B cell (primary cell): ENCODE data around the gene LGI2. TPM values are rescaled to one million over a fixed set of nuclear protein-coding genes. Genes with fewer than 3 reads are reported as not detected.

ENCODE experiments used
- ATAC-seq: fragments of 200-7000 bp; cut with Tn5 transposase; one replicate; pipeline ENCODE4 v1.10.0; 2021; ENCODE audit warnings: low read depth, mild to moderate bottlenecking, moderate number of reproducible peaks, moderate library complexity
- CTCF ChIA-PET: fragments of 350-600 bp; sonication (Branson Sonifier 250); formaldehyde crosslinking; loops from one replicate; lab custom pipeline; 2021; ENCODE audit warnings: antibody characterized with exemption, inconsistent platforms; lab: Charles Lee
- POLR2A ChIA-PET: fragments of 350-600 bp; sonication (Branson Sonifier 250); formaldehyde crosslinking; loops from one replicate; lab custom pipeline; 2021; ENCODE audit warnings: antibody characterized with exemption; lab: Charles Lee
- DNase-seq: peaks from one replicate; pipeline ENCODE4 v3.0.0; 2013
- H2AFZ ChIP-seq: 2 replicates; pipeline ENCODE4 v1.6.1; 2012; ENCODE audit warnings: mild to moderate bottlenecking, low read depth, low read length; ENCODE audit not compliant: insufficient read depth, poor library complexity, severe bottlenecking
- H3K27ac ChIP-seq, 2 donors: 1 replicate in 1 of 2; 2 replicates in 1 of 2; pipeline ENCODE4 v1.5.1; 2012 to 2013; ENCODE audit warnings: low read length in 2 of 2, mild to moderate bottlenecking in 2 of 2, moderate library complexity in 1 of 2
- H3K27me3 ChIP-seq, 4 experiments: fragments of 200-600 bp in 1 of 4; sonication (generic) in 1 of 4; replicated peaks in 1 of 4; 1 replicate in 2 of 4; 2 replicates in 2 of 4; pipeline versions ENCODE4 v1.6.1 to v1.7.0; 2013 to 2016; ENCODE audit warnings: low read length in 3 of 4, mild to moderate bottlenecking in 2 of 4, mixed read lengths in 1 of 4, moderate library complexity in 1 of 4; ENCODE audit not compliant: insufficient read depth in 4 of 4, control insufficient read depth in 3 of 4; ENCODE audit errors: control extremely low read depth in 1 of 4
- H3K36me3 ChIP-seq, 2 experiments: replicated peaks in 1 of 2; 1 replicate in 1 of 2; 2 replicates in 1 of 2; pipeline versions ENCODE4 v1.6.1 to v1.7.1; 2013; ENCODE audit warnings: low read length in 1 of 2; ENCODE audit not compliant: insufficient read depth in 2 of 2, control insufficient read depth in 1 of 2; ENCODE audit errors: control extremely low read depth in 1 of 2, extremely low read depth in 1 of 2
- H3K4me1 ChIP-seq, 2 donors: fragments of 200-600 bp in 1 of 2; sonication (generic) in 1 of 2; 1 replicate in 1 of 2; 2 replicates in 1 of 2; pipeline versions ENCODE4 v1.5.1 to v1.6.1; 2013 to 2017; ENCODE audit warnings: low read length in 2 of 2; ENCODE audit not compliant: control insufficient read depth in 2 of 2, insufficient read depth in 2 of 2
- H3K4me2 ChIP-seq: replicated peaks from 2 replicates; pipeline ENCODE3; 2012; ENCODE audit warnings: mild to moderate bottlenecking, low read depth, low read length; ENCODE audit not compliant: poor library complexity, severe bottlenecking
- H3K4me3 ChIP-seq, 5 experiments: fragments of 200-600 bp in 1 of 5; sonication (generic) in 1 of 5; 1 replicate in 3 of 5; 2 replicates in 2 of 5; pipeline versions ENCODE4 v1.5.1 to v1.7.0; 2011 to 2016; ENCODE audit warnings: low read length in 4 of 5, mild to moderate bottlenecking in 4 of 5, low read depth in 2 of 5, control low read depth in 1 of 5, moderate library complexity in 1 of 5; ENCODE audit not compliant: insufficient read depth in 1 of 5; ENCODE audit errors: control extremely low read depth in 1 of 5, extremely low read depth in 1 of 5
- H3K79me2 ChIP-seq: fragments of 200-600 bp; sonication (generic); one replicate; pipeline ENCODE4 v1.6.0; 2016; ENCODE audit warnings: low read length; ENCODE audit not compliant: control insufficient read depth, insufficient read depth
- H3K9ac ChIP-seq: fragments of 200-600 bp; sonication (generic); 2 replicates; pipeline ENCODE4 v1.6.1; 2017; ENCODE audit warnings: mild to moderate bottlenecking, low read length, moderate library complexity
- H3K9me3 ChIP-seq, 3 donors: one replicate each; pipeline versions ENCODE4 v1.6.1 to v1.7.1; 2013; ENCODE audit warnings: low read length in 2 of 3; ENCODE audit not compliant: control insufficient read depth in 2 of 3, insufficient read depth in 1 of 3; ENCODE audit errors: control extremely low read depth in 1 of 3
- H4K20me1 ChIP-seq: 2 replicates; pipeline ENCODE4 v1.6.0; 2012; ENCODE audit warnings: mild to moderate bottlenecking, low read length; ENCODE audit not compliant: insufficient read depth, control insufficient read depth, poor library complexity, severe bottlenecking
- H3K27ac Mint-ChIP-seq: one replicate; pipeline ENCODE4 v1.8.0; 2021; ENCODE audit warnings: mixed read lengths
- H3K27me3 Mint-ChIP-seq: one replicate; pipeline ENCODE4 v1.8.0; 2021; ENCODE audit warnings: mixed read lengths
- H3K4me1 Mint-ChIP-seq: one replicate; pipeline ENCODE4 v1.8.0; 2021; ENCODE audit warnings: mixed read lengths
- H3K4me3 Mint-ChIP-seq: one replicate; pipeline ENCODE4 v1.8.0; 2021; ENCODE audit warnings: mixed read lengths
- H3K9me3 Mint-ChIP-seq: one replicate; pipeline ENCODE4 v1.8.0; 2022; ENCODE audit warnings: mixed read lengths; ENCODE audit not compliant: insufficient read depth
- EZH2 ChIP-seq: IDR thresholded peaks from 2 replicates; pipeline ENCODE4 v1.6.1; 2012; ENCODE audit warnings: borderline replicate concordance, low read depth, mild to moderate bottlenecking, moderate library complexity, low read length; ENCODE audit not compliant: insufficient read depth, poor library complexity, severe bottlenecking
- WGBS: methylation state at CpG from one replicate; pipeline ENCODE4 v1.1.5; 2013; ENCODE audit warnings: missing lambda C conversion rate; ENCODE audit not compliant: insufficient coverage; 5-methylcytosine and 5-hydroxymethylcytosine counted together
- intact Hi-C: fragments of 100-400 bp; cut with micrococcal nuclease; formaldehyde crosslinking; loops from one replicate; pipeline ENCODE4 v1.10.0; 2022
- polyA plus RNA-seq: library from polyadenylated mRNA; depleted of rRNA; stranded (reverse); fragments of >200 nt; gene quantifications from 2 replicates; pipeline ENCODE4 v1.2.3, GENCODE V29; 2012
- total RNA-seq, 2 donors: library from RNA; stranded (reverse); fragments of 120-200 nt in 1 of 2; gene quantifications; 1 replicate in 1 of 2; 2 replicates in 1 of 2; pipeline versions ENCODE4 v1.2.3 to v1.2.4, GENCODE V29; 2013 to 2022
- TF ChIP-seq, protein P1 (sequence below): fragments of 200-600 bp; IDR thresholded peaks from one replicate; pipeline ENCODE4 v1.8.0; 2022; ENCODE audit warnings: antibody characterized with exemption, mild to moderate bottlenecking

Gene LGI2
- total and polyA plus RNA-seq, 2 donors (not counting 1 experiment from before 2014, with no cell fraction given) = not detected

GRCh38 chr4:25032126-25032525, 1.4 kb upstream of the LGI2 start:
- Histone ChIP-seq H3K4me3 (no peak overlapping the region), H3K4me1 (peaks cover 0 to 6% of the 10 kb centered on the region in 2 donors), H3K4me2 (no peak overlapping the region), H3K79me2 (no peaks in the 10 kb centered on the region), H3K9me3 (peaks cover 0 to 2% (median 0%) of the 10 kb centered on the region in 3 donors), H4K20me1 (no peaks in the 10 kb centered on the region), H3K36me3 (no peaks in the 10 kb centered on the region), H3K27me3 (peaks cover 0 to 40% (median 15%) of the 10 kb centered on the region in 4 experiments), H3K9ac (no peak overlapping the region), H2AFZ (no peak overlapping the region), H3K27ac (no peak overlapping the region)
- WGBS = 100% methylated on average over 1 of the region's 2 CpGs
- Mint-ChIP-seq H3K4me3 (no peak overlapping the region), H3K27ac (no peak overlapping the region), H3K4me1 (peaks cover 5% of the 10 kb centered on the region), H3K27me3 (peaks cover 54% of the 10 kb centered on the region), H3K9me3 (peaks cover 3% of the 10 kb centered on the region)
- no peak for DNase-seq
- ChIA-PET POLR2A (no interaction called here), CTCF (no interaction called here)
- ATAC-seq = no peak
- TF ChIP-seq, protein P1, sequence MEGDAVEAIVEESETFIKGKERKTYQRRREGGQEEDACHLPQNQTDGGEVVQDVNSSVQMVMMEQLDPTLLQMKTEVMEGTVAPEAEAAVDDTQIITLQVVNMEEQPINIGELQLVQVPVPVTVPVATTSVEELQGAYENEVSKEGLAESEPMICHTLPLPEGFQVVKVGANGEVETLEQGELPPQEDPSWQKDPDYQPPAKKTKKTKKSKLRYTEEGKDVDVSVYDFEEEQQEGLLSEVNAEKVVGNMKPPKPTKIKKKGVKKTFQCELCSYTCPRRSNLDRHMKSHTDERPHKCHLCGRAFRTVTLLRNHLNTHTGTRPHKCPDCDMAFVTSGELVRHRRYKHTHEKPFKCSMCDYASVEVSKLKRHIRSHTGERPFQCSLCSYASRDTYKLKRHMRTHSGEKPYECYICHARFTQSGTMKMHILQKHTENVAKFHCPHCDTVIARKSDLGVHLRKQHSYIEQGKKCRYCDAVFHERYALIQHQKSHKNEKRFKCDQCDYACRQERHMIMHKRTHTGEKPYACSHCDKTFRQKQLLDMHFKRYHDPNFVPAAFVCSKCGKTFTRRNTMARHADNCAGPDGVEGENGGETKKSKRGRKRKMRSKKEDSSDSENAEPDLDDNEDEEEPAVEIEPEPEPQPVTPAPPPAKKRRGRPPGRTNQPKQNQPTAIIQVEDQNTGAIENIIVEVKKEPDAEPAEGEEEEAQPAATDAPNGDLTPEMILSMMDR = no peak
- TF ChIP-seq EZH2 = no peak
- intact Hi-C loops = no loop called here

DNA sequence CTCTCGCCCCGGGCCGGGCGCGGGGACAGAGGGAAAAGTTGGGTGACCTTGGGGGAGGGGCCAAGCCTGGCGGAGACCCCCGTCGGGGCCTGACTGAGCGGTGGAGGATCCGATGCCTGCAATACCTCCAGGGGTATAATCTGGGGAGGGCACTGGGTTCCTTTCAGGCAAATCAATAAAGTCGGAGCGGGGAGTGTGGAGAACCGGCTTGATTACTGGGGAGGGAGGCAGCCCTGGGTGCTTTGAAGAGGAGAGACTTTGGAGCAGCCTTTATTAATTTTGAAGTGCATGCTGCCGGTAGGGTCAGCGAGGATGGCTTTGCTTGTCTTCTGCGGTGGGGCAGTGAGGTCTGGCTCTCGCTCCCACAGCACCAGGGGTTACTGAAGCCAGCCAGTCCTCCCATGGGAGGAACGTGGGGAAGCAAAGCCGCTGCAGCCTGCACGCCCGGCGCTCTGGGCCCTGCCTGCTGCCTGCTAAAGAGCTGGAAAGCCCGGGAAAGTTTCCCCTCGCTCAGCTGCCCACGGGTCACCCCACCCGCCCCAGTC, 403 bp upstream of the LGI2 start:
- ATAC-seq (no peak), DNase-seq (no peak)
- Histone ChIP-seq H3K36me3 (no peaks in the 10 kb centered on the region), H3K4me3 (no peak overlapping the region), H3K9me3 (peaks cover 0 to 2% (median 0%) of the 10 kb centered on the region in 3 donors), H3K79me2 (no peaks in the 10 kb centered on the region), H3K4me2 (peak overlapping the region; percentile 19), H2AFZ (no peak overlapping the region), H3K9ac (no peak overlapping the region), H3K27me3 (peaks cover 0 to 40% (median 18%) of the 10 kb centered on the region in 4 experiments), H4K20me1 (no peaks in the 10 kb centered on the region), H3K4me1 (peaks cover 0 to 6% of the 10 kb centered on the region in 2 donors), H3K27ac (no peak overlapping the region)
- Mint-ChIP-seq H3K27ac (no peak overlapping the region), H3K4me3 (peak overlapping the region; percentile 44), H3K27me3 (peaks cover 58% of the 10 kb centered on the region), H3K4me1 (peaks cover 5% of the 10 kb centered on the region), H3K9me3 (peaks cover 3% of the 10 kb centered on the region)
- ChIA-PET POLR2A (no interaction called here), CTCF (no interaction called here)
- 5% methylated on average over 15 of the region's 26 CpGs for WGBS
- intact Hi-C loops = no loop called here
- TF ChIP-seq EZH2 = no peak
- TF ChIP-seq, protein P1 = no peak
